WTC11 (cell line): Measurements from ENCODE around the gene SPAG4. TPM values are rescaled to one million over a fixed set of nuclear protein-coding genes. Genes with fewer than 3 reads are reported as not detected.
A peak's percentile ranks its signal among the peaks of the same experiment; 100 is the strongest.

ENCODE experiments used
- ATAC-seq: fragments of 200-7000 bp; cut with Tn5 transposase; 2 replicates; pipeline ENCODE4 v1.10.0; 2021; ENCODE audit warnings: mild to moderate bottlenecking, moderate library complexity
- CTCF ChIA-PET: fragments of 300-600 bp; sonication (Branson Sonifier 250); formaldehyde crosslinking; loops from one replicate; lab custom pipeline; 2021; ENCODE audit warnings: antibody characterized with exemption; lab: Charles Lee
- POLR2A ChIA-PET: fragments of 350-600 bp; sonication (Branson Sonifier 250); formaldehyde crosslinking; loops from one replicate; lab custom pipeline; 2021; ENCODE audit warnings: antibody characterized with exemption; lab: Charles Lee
- DNase-seq: peaks from one replicate; pipeline ENCODE4 v3.0.0; 2021; ENCODE audit warnings: low spot score
- H3K27ac Mint-ChIP-seq: 2 replicates; pipeline ENCODE4 v1.8.0; 2021; ENCODE audit warnings: mixed read lengths
- H3K27me3 Mint-ChIP-seq: 2 replicates; pipeline ENCODE4 v1.8.0; 2021; ENCODE audit warnings: low read depth, mild to moderate bottlenecking, moderate library complexity, mixed read lengths
- H3K36me3 Mint-ChIP-seq: 2 replicates; pipeline ENCODE4 v1.8.0; 2021; ENCODE audit warnings: mixed read lengths
- H3K4me1 Mint-ChIP-seq: 2 replicates; pipeline ENCODE4 v1.8.0; 2022; ENCODE audit warnings: mixed read lengths
- H3K4me3 Mint-ChIP-seq: 2 replicates; pipeline ENCODE4 v1.8.0; 2021; ENCODE audit warnings: mild to moderate bottlenecking, moderate library complexity, mixed read lengths
- H3K9me3 Mint-ChIP-seq: 2 replicates; pipeline ENCODE4 v1.8.0; 2021; ENCODE audit warnings: mixed read lengths
- AR ChIP-seq: fragments of 250-450 bp; sonication (Bioruptor Pico); IDR thresholded peaks from 2 replicates; pipeline ENCODE4 v1.9.0; 2021; ENCODE audit warnings: mild to moderate bottlenecking
- ATF2 ChIP-seq: sonication (generic); formaldehyde crosslinking; IDR thresholded peaks from 2 replicates; pipeline ENCODE4 v1.8.1; 2022; ENCODE audit warnings: low read depth, missing genetic modification reagents, borderline replicate concordance
- CREB1 ChIP-seq: sonication (generic); formaldehyde crosslinking; IDR thresholded peaks from 2 replicates; pipeline ENCODE4 v1.8.0; 2023; ENCODE audit warnings: mild to moderate bottlenecking, missing genetic modification reagents
- CREM ChIP-seq: sonication (generic); formaldehyde crosslinking; IDR thresholded peaks from 2 replicates; pipeline ENCODE4 v1.8.1; 2022; ENCODE audit warnings: mild to moderate bottlenecking, missing genetic modification reagents, moderate library complexity
- E2F1 ChIP-seq: sonication (generic); formaldehyde crosslinking; IDR thresholded peaks from 2 replicates; pipeline ENCODE4 v1.8.0; 2022; ENCODE audit warnings: mild to moderate bottlenecking, missing genetic modification reagents
- GABPB1 ChIP-seq: sonication (generic); formaldehyde crosslinking; IDR thresholded peaks from 2 replicates; pipeline ENCODE4 v1.8.1; 2023; ENCODE audit warnings: mild to moderate bottlenecking, missing genetic modification reagents
- MLX ChIP-seq: sonication (generic); formaldehyde crosslinking; IDR thresholded peaks from 2 replicates; pipeline ENCODE4 v1.8.1; 2023; ENCODE audit warnings: mild to moderate bottlenecking, missing genetic modification reagents, moderate library complexity
- NFYB ChIP-seq: sonication (generic); formaldehyde crosslinking; conservative IDR thresholded peaks from 2 replicates; pipeline ENCODE4 v1.8.0; 2022; ENCODE audit warnings: low read depth, missing genetic modification reagents
- NR2C2 ChIP-seq: sonication (generic); formaldehyde crosslinking; IDR thresholded peaks from 2 replicates; pipeline ENCODE4 v1.8.0; 2022; ENCODE audit warnings: mild to moderate bottlenecking, missing genetic modification reagents
- PRDM15 ChIP-seq: sonication (generic); formaldehyde crosslinking; IDR thresholded peaks from 2 replicates; pipeline ENCODE4 v1.8.0; 2022; ENCODE audit warnings: missing genetic modification reagents
- SMAD3 ChIP-seq: sonication (generic); formaldehyde crosslinking; IDR thresholded peaks from 2 replicates; pipeline ENCODE4 v1.8.0; 2022; ENCODE audit warnings: missing genetic modification reagents, mild to moderate bottlenecking, borderline replicate concordance
- SOX15 ChIP-seq: fragments of 250-450 bp; sonication (Bioruptor Pico); IDR thresholded peaks from 2 replicates; pipeline ENCODE4 v1.9.0; 2021; ENCODE audit warnings: mild to moderate bottlenecking
- USF1 ChIP-seq: sonication (generic); formaldehyde crosslinking; IDR thresholded peaks from 2 replicates; pipeline ENCODE4 v1.8.0; 2022; ENCODE audit warnings: mild to moderate bottlenecking, missing genetic modification reagents
- ZMAT4 ChIP-seq: fragments of 250-450 bp; sonication (Bioruptor Pico); IDR thresholded peaks from 2 replicates; pipeline ENCODE4 v1.9.0; 2021; ENCODE audit warnings: mild to moderate bottlenecking
- total RNA-seq: library from RNA; stranded (reverse); gene quantifications from 3 replicates; pipeline ENCODE4 v1.2.3, GENCODE V29; 2021

Gene SPAG4
- total RNA-seq, 1 experiment from 2014 or later, result 3.5 TPM

- TF ChIP-seq AR (CRISPR knock-in tag), result no peak
- no peak for TF ChIP-seq SOX15
- no peak for TF ChIP-seq PRDM15 (CRISPR knock-in tag)
Observed at GRCh38 chr20:35660122-35660937, 44.7 kb downstream of the SPAG4 start (continued).

GRCh38 chr20:35661053-35661452 is 45.4 kb downstream of the SPAG4 start:
- no peak for DNase-seq
- Mint-ChIP-seq H3K27me3 (no peaks in the 10 kb centered on the region), H3K36me3 (no peaks in the 10 kb centered on the region; the same call in 1 of the 2 replicates), H3K9me3 (no peaks in the 10 kb centered on the region)
- no peak for ATAC-seq
- no peak for TF ChIP-seq ATF2 (CRISPR knock-in tag)
- TF ChIP-seq NR2C2 (CRISPR knock-in tag), result no peak
- TF ChIP-seq CREB1 (CRISPR knock-in tag), result no peak
- TF ChIP-seq USF1 (CRISPR knock-in tag), result no peak
- TF ChIP-seq, all 79 proteins: peak for 0
- Mint-ChIP-seq H3K27ac (no peak overlapping the region), H3K4me1 (peaks cover 52% of the 10 kb centered on the region), H3K4me3 (peak overlapping the region; percentile 96)
- ChIA-PET CTCF (interaction anchor here (1.4 kb wide), 1 partner anchor 42 kb away, joined by 3 read pairs; no protein-coding TSS in a partner anchor), POLR2A (interaction anchor here (1.4 kb wide), 1 partner anchor 42 kb away, joined by 4 read pairs; no protein-coding TSS in a partner anchor)

GRCh38 chr20:35661908-35662307 is 46.3 kb downstream of the SPAG4 start:
- POLR2A ChIA-PET, result no interaction called here
- Mint-ChIP-seq H3K4me3 (peak overlapping the region; percentile 96), H3K36me3 (no peaks in the 10 kb centered on the region; the same call in 1 of the 2 replicates), H3K27me3 (no peaks in the 10 kb centered on the region), H3K4me1 (peaks cover 52% of the 10 kb centered on the region), H3K27ac (peak overlapping the region; percentile 86), H3K9me3 (no peaks in the 10 kb centered on the region)
- CTCF ChIA-PET, result no interaction called here
- no peak for DNase-seq
- no peak for ATAC-seq
- TF ChIP-seq SMAD3 (CRISPR knock-in tag) (no peak), AR (CRISPR knock-in tag) (no peak), NFYB (no peak), E2F1 (CRISPR knock-in tag) (no peak), MLX (no peak), GABPB1 (no peak), CREM (no peak), ZMAT4 (CRISPR knock-in tag) (no peak)
